Tibial nerve (tissue), 4 donors: ENCODE measurements around the gene SMIM3. TPM values are rescaled to one million over a fixed set of nuclear protein-coding genes. Genes with fewer than 3 reads are reported as not detected.
A peak's percentile ranks its signal among the peaks of the same experiment; 100 is the strongest.
"Not testable (repeated sequence)": the region's sequence is repeated elsewhere in the genome, so short reads cannot be mapped to it uniquely, and the experiment has no call there.

Source experiments
- DNase-seq, 2 donors: peaks; one replicate each; pipeline ENCODE4 v3.0.0-alpha.2; 2019; ENCODE audit warnings: low spot score in 2 of 2
- H3K27ac ChIP-seq, 4 donors: fragments of 200-600 bp; sonication (generic) in 3 of 4; one replicate each; pipeline ENCODE4 v1.5.1; 2017 to 2019; ENCODE audit warnings: mild to moderate bottlenecking in 1 of 4
- H3K27me3 ChIP-seq, 2 donors: fragments of 200-600 bp; sonication (generic) in 1 of 2; one replicate each; pipeline versions ENCODE4 v1.5.1 to v1.6.0; 2017 to 2019
- H3K36me3 ChIP-seq, 3 donors: fragments of 200-600 bp; sonication (generic); one replicate each; pipeline ENCODE4 v1.5.1; 2018 to 2019
- H3K4me1 ChIP-seq, 4 donors: fragments of 200-600 bp; sonication (generic) in 3 of 4; one replicate each; pipeline ENCODE4 v1.5.1; 2017 to 2019
- H3K4me3 ChIP-seq, 4 donors: fragments of 200-600 bp; sonication (generic) in 3 of 4; one replicate each; pipeline ENCODE4 v1.5.1; 2017 to 2019; ENCODE audit warnings: mild to moderate bottlenecking in 1 of 4, moderate library complexity in 1 of 4
- H3K9me3 ChIP-seq, 4 donors: fragments of 200-600 bp; sonication (generic) in 3 of 4; one replicate each; pipeline ENCODE4 v1.5.1; 2017 to 2019
- CTCF ChIP-seq, 5 experiments: fragments of 200-600 bp in 3 of 5; fragments of 450-650 bp in 2 of 5; sonication (generic) in 3 of 5; IDR thresholded peaks; one replicate each; pipeline ENCODE4 v1.5.1; 2016 to 2019; ENCODE audit warnings: antibody characterized with exemption in 5 of 5, mild to moderate bottlenecking in 3 of 5, moderate library complexity in 2 of 5
- EP300 ChIP-seq, 2 donors: sonication (generic); formaldehyde crosslinking; IDR thresholded peaks; one replicate each; pipeline ENCODE4 v1.6.1; 2017; ENCODE audit warnings: antibody characterized with exemption in 2 of 2, mild to moderate bottlenecking in 1 of 2
- POLR2A ChIP-seq, 2 donors: fragments of 450-650 bp; IDR thresholded peaks; one replicate each; pipeline ENCODE4 v1.6.1; 2017; ENCODE audit warnings: antibody characterized with exemption in 2 of 2, mild to moderate bottlenecking in 2 of 2, moderate library complexity in 2 of 2
- WGBS, 2 donors: methylation state at CpG; one replicate each; pipeline ENCODE4 v1.1.5; 2018; 5-methylcytosine and 5-hydroxymethylcytosine counted together
- total RNA-seq, 4 donors: library from RNA; depleted of rRNA; stranded (reverse); fragments of >200 nt; gene quantifications; one replicate each; pipeline ENCODE4 v1.1.0, GENCODE V29; 2016

SMIM3 gene
- total RNA-seq, 4 donors from 2014 or later, result 33.0 to 54.3 (median 38.3) TPM

GRCh38 chr5:150740992-150741391 lies 37.6 kb upstream of the SMIM3 start:
- Histone ChIP-seq H3K4me3 (no peak overlapping the region), H3K36me3 (peaks cover 0 to 45% (median 6%) of the 10 kb centered on the region in 3 donors), H3K4me1 (no peaks in the 10 kb centered on the region), H3K9me3 (peaks cover 0 to 4% (median 0%) of the 10 kb centered on the region in 4 donors), H3K27me3 (no peaks in the 10 kb centered on the region), H3K27ac (no peak overlapping the region)
- DNase-seq, result no peak
- TF ChIP-seq CTCF (IDR thresholded peaks at IDR 0.05), result no peak
- no peak for TF ChIP-seq EP300 (IDR thresholded peaks at IDR 0.05)
- no peak for TF ChIP-seq POLR2A (IDR thresholded peaks at IDR 0.05)

GRCh38 chr5:150742455-150743141 lies 36.0 kb upstream of the SMIM3 start:
- not testable (repeated sequence) for H3K27me3 ChIP-seq, H3K4me3 ChIP-seq, H3K27ac ChIP-seq, H3K4me1 ChIP-seq, H3K9me3 ChIP-seq, DNase-seq
- peaks cover 0 to 32% (median 0%) of the 10 kb centered on the region in 3 donors for H3K36me3 ChIP-seq
- WGBS, 2 donors, result 90 to 95% methylated on average over 18 of the region's 18 CpGs

- not testable (repeated sequence) for H3K27ac ChIP-seq
Measured at GRCh38 chr5:150743142-150743488, 35.4 kb upstream of the SMIM3 start.

GRCh38 chr5:150750469-150750868 lies 28.1 kb upstream of the SMIM3 start:
- DNase-seq, result no peak
- TF ChIP-seq EP300 (IDR thresholded peaks at IDR 0.05) (no peak), POLR2A (IDR thresholded peaks at IDR 0.05) (no peak), CTCF (IDR thresholded peaks at IDR 0.05) (no peak)
- H3K36me3 ChIP-seq, result peaks cover 0 to 51% (median 0%) of the 10 kb centered on the region in 3 donors
- no peak overlapping the region for H3K4me3 ChIP-seq
- H3K27me3 ChIP-seq, result no peaks in the 10 kb centered on the region
- peaks cover 0 to 41% (median 0%) of the 10 kb centered on the region in 4 donors for H3K4me1 ChIP-seq
- H3K27ac ChIP-seq, result no peak overlapping the region
- 67 to 76% methylated on average over 2 of the region's 2 CpGs for WGBS, 2 donors
- no peaks in the 10 kb centered on the region for H3K9me3 ChIP-seq

More at GRCh38 chr5:150743142-150743488, 35.4 kb upstream of the SMIM3 start:
- not testable (repeated sequence) for H3K27me3 ChIP-seq, H3K4me3 ChIP-seq, H3K9me3 ChIP-seq, H3K4me1 ChIP-seq, DNase-seq
- 90 to 93% methylated on average over 9 of the region's 9 CpGs for WGBS, 2 donors
- peaks cover 0 to 32% (median 0%) of the 10 kb centered on the region in 3 donors for H3K36me3 ChIP-seq

- Histone ChIP-seq H3K4me3 (no peak overlapping the region), H3K27ac (peak overlapping the region in 1 of 4 donors; percentile 8), H3K9me3 (no peaks in the 10 kb centered on the region), H3K36me3 (peaks cover 0 to 57% (median 0%) of the 10 kb centered on the region in 3 donors), H3K4me1 (peaks cover 0 to 47% (median 0%) of the 10 kb centered on the region in 4 donors), H3K27me3 (no peaks in the 10 kb centered on the region)
- no peak for TF ChIP-seq POLR2A (IDR thresholded peaks at IDR 0.05)
- no peak for DNase-seq
- WGBS, 2 donors, result 45% methylated on average over 3 of the region's 3 CpGs
Measured at GRCh38 chr5:150751096-150751891, 27.3 kb upstream of the SMIM3 start.

GRCh38 chr5:150753463-150753862 lies 25.1 kb upstream of the SMIM3 start:
- TF ChIP-seq EP300 (IDR thresholded peaks at IDR 0.05) (no peak), CTCF (IDR thresholded peaks at IDR 0.05) (no peak), POLR2A (IDR thresholded peaks at IDR 0.05) (no peak)
- WGBS, 2 donors, result 78 to 83% methylated on average over 5 of the region's 5 CpGs
- Histone ChIP-seq H3K27me3 (no peaks in the 10 kb centered on the region), H3K4me3 (no peak overlapping the region), H3K9me3 (no peaks in the 10 kb centered on the region), H3K4me1 (peaks cover 0 to 62% (median 7%) of the 10 kb centered on the region in 4 donors), H3K27ac (no peak overlapping the region), H3K36me3 (peaks cover 0 to 58% (median 0%) of the 10 kb centered on the region in 3 donors)
- DNase-seq, result no peak
